ENCODE measurements around the gene COPS2. TPM values are rescaled to one million over a fixed set of nuclear protein-coding genes. Genes with fewer than 3 reads are reported as not detected.
A peak's percentile ranks its signal among the peaks of the same experiment; 100 is the strongest.

The COPS2 gene
- 84.6 and 135 TPM in 2 replicates for polyA plus RNA-seq (2011; rRNA removed)
- polyA minus RNA-seq (2011; rRNA and poly(A)+ RNA removed) = 35.6 and 76.6 TPM in 2 replicates

DNA sequence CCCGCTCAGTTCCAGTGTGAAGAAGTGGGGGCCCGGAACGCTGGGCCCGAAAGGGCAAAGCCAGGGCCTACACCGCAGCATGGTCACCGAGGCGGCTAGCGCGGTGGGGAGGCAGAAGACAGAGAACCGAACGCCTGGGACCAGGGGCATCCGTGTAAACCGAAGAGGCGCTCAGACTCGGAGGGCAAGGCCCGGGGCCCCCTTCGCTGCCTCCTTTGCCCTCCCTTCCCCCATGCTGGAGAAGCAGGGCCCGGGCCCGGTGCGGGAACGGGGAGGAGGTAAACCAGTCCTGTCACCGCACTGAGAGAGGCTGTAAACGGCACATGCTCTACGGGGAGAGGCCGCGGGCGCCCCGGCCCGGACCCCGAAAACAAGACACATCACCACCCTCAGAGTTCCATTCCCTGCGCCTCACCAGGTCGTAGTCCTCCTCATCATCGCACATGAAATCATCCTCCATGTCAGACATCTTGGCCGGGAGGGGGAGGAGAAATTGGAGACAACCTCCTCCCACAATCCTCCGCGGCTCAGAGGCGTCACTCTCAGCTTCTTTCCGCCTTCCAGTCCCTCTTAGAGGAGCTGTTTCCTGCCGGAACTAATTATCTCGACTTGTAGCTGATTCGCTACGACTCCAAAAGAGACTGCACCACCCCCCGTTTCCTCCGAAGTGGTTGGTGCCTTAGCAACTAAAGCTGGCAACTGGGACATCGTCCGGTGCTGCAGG is at the start of gene COPS2:
COPS2 (minus strand) TSS at position 490 of the 724 bp plus-strand sequence; CDS start at position 469, 21 bp downstream.
- DNase-seq (ENCODE audit: low read depth, low spot score) = peak; percentile 97
- H3K9me3 ChIP-seq (ENCODE audit: control insufficient read depth, insufficient read depth, low read length) = no peaks in the 10 kb centered on the region; the same call in 1 of the 2 replicates
- CTCF ChIA-PET = interaction anchor here (0.6 to 3.1 kb wide), 6 partner anchors 8 to 797 kb away, joined by 3 to 15 read pairs (median 4); partner anchors contain the start of gene FGF7
- peak within 1 kb of the TSS; percentile 58 for H3K27ac ChIP-seq (ENCODE audit: low read depth, low read length)
- peak within 1 kb of the TSS; percentile 99 for H3K4me3 ChIP-seq (ENCODE audit: low read depth, low read length)
- TF ChIP-seq, protein P1, sequence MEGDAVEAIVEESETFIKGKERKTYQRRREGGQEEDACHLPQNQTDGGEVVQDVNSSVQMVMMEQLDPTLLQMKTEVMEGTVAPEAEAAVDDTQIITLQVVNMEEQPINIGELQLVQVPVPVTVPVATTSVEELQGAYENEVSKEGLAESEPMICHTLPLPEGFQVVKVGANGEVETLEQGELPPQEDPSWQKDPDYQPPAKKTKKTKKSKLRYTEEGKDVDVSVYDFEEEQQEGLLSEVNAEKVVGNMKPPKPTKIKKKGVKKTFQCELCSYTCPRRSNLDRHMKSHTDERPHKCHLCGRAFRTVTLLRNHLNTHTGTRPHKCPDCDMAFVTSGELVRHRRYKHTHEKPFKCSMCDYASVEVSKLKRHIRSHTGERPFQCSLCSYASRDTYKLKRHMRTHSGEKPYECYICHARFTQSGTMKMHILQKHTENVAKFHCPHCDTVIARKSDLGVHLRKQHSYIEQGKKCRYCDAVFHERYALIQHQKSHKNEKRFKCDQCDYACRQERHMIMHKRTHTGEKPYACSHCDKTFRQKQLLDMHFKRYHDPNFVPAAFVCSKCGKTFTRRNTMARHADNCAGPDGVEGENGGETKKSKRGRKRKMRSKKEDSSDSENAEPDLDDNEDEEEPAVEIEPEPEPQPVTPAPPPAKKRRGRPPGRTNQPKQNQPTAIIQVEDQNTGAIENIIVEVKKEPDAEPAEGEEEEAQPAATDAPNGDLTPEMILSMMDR (IDR thresholded peaks at IDR 0.05; ENCODE audit: low read depth, low read length) = no peak
- no peaks in the 10 kb centered on the region for H3K27me3 ChIP-seq (ENCODE audit: control insufficient read depth, insufficient read depth, low read length)
- POLR2A ChIA-PET = interaction anchor here (0.7 to 1.3 kb wide), 6 partner anchors 10 to 266 kb away, joined by 3 to 11 read pairs (median 4); partner anchors contain the start of genes GALK2 and SECISBP2L

DNA sequence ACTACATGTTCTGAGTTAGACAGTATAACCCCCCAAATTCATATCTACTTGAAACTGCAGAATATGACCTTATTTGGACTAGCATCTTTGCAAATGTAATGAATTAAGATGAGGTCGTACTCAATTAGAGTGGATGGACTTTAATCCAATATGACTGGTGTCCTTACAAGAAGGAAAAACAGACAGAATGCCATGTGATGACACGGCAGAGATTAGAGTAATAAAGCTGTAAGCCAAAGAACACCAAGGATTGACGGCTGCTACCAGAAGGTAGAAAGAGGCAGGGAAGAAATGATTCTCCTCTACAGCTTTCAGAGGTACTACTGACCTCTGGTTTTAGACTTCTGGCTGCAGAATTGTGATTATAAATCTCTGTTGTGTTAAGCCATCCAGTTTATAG is 44.9 kb upstream of the COPS2 start:
- TF ChIP-seq, protein P1 (IDR thresholded peaks at IDR 0.05; ENCODE audit: low read depth, low read length) = no peak
- Histone ChIP-seq H3K9me3 (ENCODE audit: control insufficient read depth, insufficient read depth, low read length) (no peaks in the 10 kb centered on the region), H3K27me3 (ENCODE audit: control insufficient read depth, insufficient read depth, low read length) (no peaks in the 10 kb centered on the region), H3K4me3 (ENCODE audit: low read depth, low read length) (no peak overlapping the region), H3K27ac (ENCODE audit: low read depth, low read length) (no peak overlapping the region)
- DNase-seq (ENCODE audit: low read depth, low spot score) = no peak
- CTCF ChIA-PET = no interaction called here
- POLR2A ChIA-PET = no interaction called here

DNA sequence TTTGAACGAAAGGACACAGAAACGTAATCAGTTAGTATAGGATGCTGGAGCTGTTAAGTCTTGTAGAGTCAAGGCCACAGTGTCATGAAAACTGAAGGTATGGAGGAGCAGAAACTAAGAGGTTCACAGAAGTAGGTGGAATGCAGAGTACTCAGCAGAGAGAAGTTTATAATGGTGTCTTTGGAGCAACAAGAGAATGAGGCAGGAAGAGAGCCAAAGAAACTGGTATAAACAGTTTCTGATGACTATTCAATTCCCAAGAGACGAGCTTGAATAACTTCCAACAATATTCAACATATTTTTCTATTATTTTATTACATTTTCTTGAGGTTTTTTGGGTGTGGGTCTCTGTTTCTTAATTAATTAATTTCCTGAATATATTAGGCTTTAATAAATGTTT is 44.3 kb upstream of the COPS2 start:
- Histone ChIP-seq H3K27me3 (ENCODE audit: control insufficient read depth, insufficient read depth, low read length) (no peaks in the 10 kb centered on the region), H3K9me3 (ENCODE audit: control insufficient read depth, insufficient read depth, low read length) (no peaks in the 10 kb centered on the region), H3K4me3 (ENCODE audit: low read depth, low read length) (no peak overlapping the region), H3K27ac (ENCODE audit: low read depth, low read length) (no peak overlapping the region)
- ChIA-PET CTCF (no interaction called here), POLR2A (no interaction called here)
- TF ChIP-seq, protein P1 (IDR thresholded peaks at IDR 0.05; ENCODE audit: low read depth, low read length) = no peak
- no peak for DNase-seq (ENCODE audit: low read depth, low spot score)

DNA sequence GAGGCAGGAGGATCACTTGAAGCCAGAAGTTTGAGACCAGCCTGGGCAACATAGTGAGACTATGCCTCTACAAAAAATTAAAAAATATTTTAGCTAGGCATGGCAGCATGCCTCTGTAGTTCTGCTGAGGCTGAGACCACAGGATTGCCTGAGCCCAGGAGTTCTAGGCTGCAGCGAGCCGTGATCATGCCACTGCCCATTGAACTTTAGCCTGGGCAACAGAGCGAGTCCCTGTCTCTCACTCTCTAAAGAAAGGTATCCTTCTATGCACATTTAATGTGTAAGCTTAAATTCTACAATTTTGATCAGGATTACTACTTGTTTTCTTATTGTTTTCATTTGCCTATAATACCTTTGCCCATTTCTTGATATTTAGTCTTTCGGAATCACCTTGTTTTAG is 41.5 kb upstream of the COPS2 start:
- ChIA-PET POLR2A (no interaction called here), CTCF (no interaction called here)
- TF ChIP-seq, protein P1 (IDR thresholded peaks at IDR 0.05; ENCODE audit: low read depth, low read length) = no peak
- H3K27me3 ChIP-seq (ENCODE audit: control insufficient read depth, insufficient read depth, low read length) = no peaks in the 10 kb centered on the region
- H3K27ac ChIP-seq (ENCODE audit: low read depth, low read length) = no peak overlapping the region
- no peak overlapping the region for H3K4me3 ChIP-seq (ENCODE audit: low read depth, low read length)
- DNase-seq (ENCODE audit: low read depth, low spot score) = no peak
- no peaks in the 10 kb centered on the region for H3K9me3 ChIP-seq (ENCODE audit: control insufficient read depth, insufficient read depth, low read length)

DNA sequence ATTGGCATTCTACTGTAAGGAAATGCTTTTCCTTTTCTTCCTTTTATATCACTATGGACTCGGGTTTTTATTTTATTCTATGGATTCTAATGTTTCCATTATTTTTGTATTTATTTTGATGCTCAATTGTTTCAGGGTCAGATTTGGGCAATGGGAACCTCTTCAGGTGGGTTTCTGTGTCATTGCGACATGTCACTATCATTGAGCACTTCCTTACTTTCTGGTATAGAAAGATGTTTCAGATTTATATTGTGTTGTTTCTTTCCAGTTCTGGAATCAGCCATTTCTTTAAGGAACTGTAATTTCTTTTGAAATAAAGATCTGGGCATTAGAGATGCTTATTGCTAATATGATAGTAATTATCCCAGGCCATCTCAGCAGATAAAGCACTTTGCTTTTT is 36.5 kb upstream of the COPS2 start:
- H3K27ac ChIP-seq (ENCODE audit: low read depth, low read length) = no peak overlapping the region
- no peaks in the 10 kb centered on the region for H3K27me3 ChIP-seq (ENCODE audit: control insufficient read depth, insufficient read depth, low read length)
- ChIA-PET POLR2A (no interaction called here), CTCF (no interaction called here)
- H3K9me3 ChIP-seq (ENCODE audit: control insufficient read depth, insufficient read depth, low read length) = no peaks in the 10 kb centered on the region
- TF ChIP-seq, protein P1 (IDR thresholded peaks at IDR 0.05; ENCODE audit: low read depth, low read length) = no peak
- DNase-seq (ENCODE audit: low read depth, low spot score) = no peak
- H3K4me3 ChIP-seq (ENCODE audit: low read depth, low read length) = no peak overlapping the region
